Pancreas (tissue), 10 donors: Measurements from ENCODE around the gene UGGT2. TPM values are rescaled to one million over a fixed set of nuclear protein-coding genes. Genes with fewer than 3 reads are reported as not detected.
"Not testable (repeated sequence)": the region's sequence is repeated elsewhere in the genome, so short reads cannot be mapped to it uniquely, and the experiment has no call there.

Experiments used
- ATAC-seq, 4 donors: fragments of 200-7000 bp; cut with Tn5 transposase; one replicate each; pipeline versions ENCODE4 v1.8.0 to v1.9.1; 2020; ENCODE audit warnings: mild to moderate bottlenecking in 4 of 4, moderate library complexity in 4 of 4
- DNase-seq, 6 donors: peaks; one replicate each; pipeline ENCODE4 v3.0.0-alpha.2; 2020
- FAIRE-seq: peaks from 2 replicates; lab custom pipeline; 2012; peaks lifted over from hg19 to GRCh38; lab: Jason Lieb, UNC
- H3K27ac ChIP-seq, 4 donors: fragments of 200-600 bp; sonication (generic); 1 replicate in 3 of 4; 2 replicates in 1 of 4; pipeline versions ENCODE4 v1.5.0 to v1.8.0; 2020
- H3K27me3 ChIP-seq, 4 donors: fragments of 200-600 bp; one replicate each; pipeline ENCODE4 v1.8.0; 2021
- H3K36me3 ChIP-seq, 3 donors: fragments of 200-600 bp; sonication (generic) in 1 of 3; one replicate each; pipeline versions ENCODE4 v1.5.0 to v1.8.0; 2020 to 2021
- H3K4me1 ChIP-seq, 3 donors: fragments of 200-600 bp; one replicate each; pipeline ENCODE4 v1.8.0; 2021
- H3K4me3 ChIP-seq, 4 donors: fragments of 200-600 bp; sonication (generic) in 2 of 4; one replicate each; pipeline versions ENCODE4 v1.5.0 to v1.8.0; 2020 to 2021
- H3K9me3 ChIP-seq, 4 donors: fragments of 200-600 bp; one replicate each; pipeline ENCODE4 v1.8.0; 2021
- CTCF ChIP-seq, 4 donors: fragments of 200-600 bp; sonication (generic) in 3 of 4; IDR thresholded peaks; one replicate each; pipeline versions ENCODE4 v1.5.0 to v1.8.0; 2021; ENCODE audit warnings: antibody characterized with exemption in 4 of 4
- WGBS, 2 donors: extraction: QIAGEN DNeasy Blood & Tissue Kit; methylation state at CpG; one replicate each; pipeline ENCODE4 v1.1.7; 2013; 5-methylcytosine and 5-hydroxymethylcytosine counted together
- intact Hi-C, 3 donors: fragments of 100-400 bp; cut with DNase I; formaldehyde crosslinking; loops; one replicate each; pipeline versions ENCODE4 v1.11.1 to v1.14.2; 2022
- polyA plus RNA-seq, 2 donors: library from polyadenylated mRNA; stranded (reverse); fragments of 200-250 nt; gene quantifications; one replicate each; pipeline ENCODE4 v1.2.3, GENCODE V29; 2013
- total RNA-seq, 6 donors: library from RNA; stranded (reverse); fragmentation: NEBNext Ultra II Directional in 4 of 6; extraction: Animal tissue kit (Norgen Biotek cat#: 25700) in 4 of 6; gene quantifications; one replicate each; pipeline versions ENCODE4 v1.2.1 to v1.2.4, GENCODE V29; 2021 to 2023
- donor health status: healthy with polysubstance abuse.
- donor health status: DM: no; HTN: no; CAD: no; lungs with moderate emphysema.
- donor health status: DM: no; HTN: no; CAD: no.
- donor health status: control.
- donor health status: control.
- donor health status: Bipolar disorder and iron deficiency.
- donor health status: DM: yes; HTN: yes; CAD: no.
- donor health status: DM: no; HTN: no; CAD: no.
- donor health status: DM: no; HTN: no; CAD: no.
- donor health status: DM: yes; HTN: yes; CAD: no.

Gene UGGT2
- total and polyA plus RNA-seq, 8 donors = 7.2 to 17.9 (median 16.1) TPM

DNA sequence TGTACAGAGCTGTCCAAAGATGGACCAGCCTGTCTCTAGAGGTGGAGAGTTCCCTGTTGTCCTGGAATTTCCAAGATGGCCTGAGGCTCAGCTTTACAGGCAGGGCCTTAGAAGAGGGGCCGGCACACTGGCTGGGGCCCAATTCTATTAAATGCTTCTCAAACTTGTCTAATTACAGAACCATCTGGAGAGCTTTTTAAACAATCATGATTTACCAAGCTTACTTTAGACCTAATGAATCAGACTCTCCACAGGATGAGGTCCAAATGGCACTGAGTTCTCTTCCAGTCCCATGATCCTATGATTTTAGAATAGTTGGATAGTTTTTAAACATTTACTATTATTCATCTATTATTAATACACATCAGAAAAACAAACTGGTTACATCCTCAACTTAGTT, 252.8 kb downstream of the UGGT2 start:
- FAIRE-seq (no peak), DNase-seq (no peak), ATAC-seq (no peak)
- TF ChIP-seq CTCF (IDR thresholded peaks at IDR 0.05) = no peak
- 86 to 97% methylated on average over 1 of the region's 1 CpG for WGBS, 2 donors
- intact Hi-C loops = no loop called here
- Histone ChIP-seq H3K27me3 (no peaks in the 10 kb centered on the region), H3K36me3 (no peaks in the 10 kb centered on the region), H3K4me1 (no peaks in the 10 kb centered on the region), H3K4me3 (no peak overlapping the region), H3K9me3 (no peaks in the 10 kb centered on the region), H3K27ac (no peak overlapping the region)

- H3K27me3 ChIP-seq = no peaks in the 10 kb centered on the region
- ATAC-seq (no peak), DNase-seq (no peak), FAIRE-seq (no peak)
- no peak for TF ChIP-seq CTCF (IDR thresholded peaks at IDR 0.05)
- WGBS, 2 donors = 88 to 95% methylated on average over 2 of the region's 2 CpGs
- H3K9me3 ChIP-seq = no peaks in the 10 kb centered on the region
- intact Hi-C loops = no loop called here
- H3K4me1 ChIP-seq = no peaks in the 10 kb centered on the region
- no peak overlapping the region for H3K27ac ChIP-seq
- no peak overlapping the region for H3K4me3 ChIP-seq
- peaks cover 0 to 9% (median 0%) of the 10 kb centered on the region in 3 donors for H3K36me3 ChIP-seq
Observed at GRCh38 chr13:95797016-95797415, 256.2 kb downstream of the UGGT2 start.

GRCh38 chr13:95793781-95794180, 259.4 kb downstream of the UGGT2 start:
- Histone ChIP-seq H3K4me3 (no peak overlapping the region), H3K27ac (no peak overlapping the region), H3K9me3 (no peaks in the 10 kb centered on the region), H3K4me1 (peaks cover 0 to under 1% (median 0%) of the 10 kb centered on the region in 3 donors), H3K36me3 (peaks cover 0 to 17% (median 0%) of the 10 kb centered on the region in 3 donors), H3K27me3 (no peaks in the 10 kb centered on the region)
- FAIRE-seq = no peak
- 88% methylated on average over 3 of the region's 3 CpGs for WGBS, 2 donors
- TF ChIP-seq CTCF (IDR thresholded peaks at IDR 0.05) = no peak
- intact Hi-C loops = no loop called here
- no peak for DNase-seq
- no peak for ATAC-seq

DNA sequence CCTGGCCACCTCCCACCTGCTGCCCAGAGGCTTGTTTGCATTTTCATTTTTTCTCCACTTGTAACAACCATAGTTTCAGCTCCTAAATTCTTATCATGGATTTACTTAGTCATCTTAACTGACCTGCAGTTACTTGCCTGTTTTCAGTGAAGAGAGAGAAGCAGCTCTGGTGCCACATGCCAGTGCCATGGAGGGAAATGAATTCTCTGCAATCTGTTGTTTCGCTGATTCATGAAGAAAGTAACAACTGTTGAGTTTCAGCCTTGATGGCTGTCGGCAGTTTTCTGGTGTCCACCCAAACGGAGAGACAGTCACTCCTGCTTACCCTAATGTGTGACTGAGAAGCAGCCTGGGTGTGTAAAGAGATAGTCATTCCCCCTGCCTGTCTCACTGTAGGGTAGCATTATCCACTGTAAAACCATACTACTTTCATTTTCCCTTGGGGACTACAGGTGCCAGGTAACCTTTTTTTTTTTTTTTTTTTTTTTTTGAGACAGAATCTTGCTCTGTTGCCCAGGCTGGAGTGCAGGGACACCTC, 260.1 kb downstream of the UGGT2 start:
- intact Hi-C loops = no loop called here
- Histone ChIP-seq H3K4me1 (peaks cover 0 to 5% (median 4%) of the 10 kb centered on the region in 3 donors), H3K27ac (no peak overlapping the region), H3K4me3 (no peak overlapping the region), H3K9me3 (no peaks in the 10 kb centered on the region), H3K27me3 (no peaks in the 10 kb centered on the region), H3K36me3 (peaks cover 0 to 17% (median 0%) of the 10 kb centered on the region in 3 donors)
- ATAC-seq (no peak), FAIRE-seq (no peak), DNase-seq (no peak)
- WGBS, 2 donors = 84% methylated on average over 3 of the region's 3 CpGs
- no peak for TF ChIP-seq CTCF (IDR thresholded peaks at IDR 0.05)

DNA sequence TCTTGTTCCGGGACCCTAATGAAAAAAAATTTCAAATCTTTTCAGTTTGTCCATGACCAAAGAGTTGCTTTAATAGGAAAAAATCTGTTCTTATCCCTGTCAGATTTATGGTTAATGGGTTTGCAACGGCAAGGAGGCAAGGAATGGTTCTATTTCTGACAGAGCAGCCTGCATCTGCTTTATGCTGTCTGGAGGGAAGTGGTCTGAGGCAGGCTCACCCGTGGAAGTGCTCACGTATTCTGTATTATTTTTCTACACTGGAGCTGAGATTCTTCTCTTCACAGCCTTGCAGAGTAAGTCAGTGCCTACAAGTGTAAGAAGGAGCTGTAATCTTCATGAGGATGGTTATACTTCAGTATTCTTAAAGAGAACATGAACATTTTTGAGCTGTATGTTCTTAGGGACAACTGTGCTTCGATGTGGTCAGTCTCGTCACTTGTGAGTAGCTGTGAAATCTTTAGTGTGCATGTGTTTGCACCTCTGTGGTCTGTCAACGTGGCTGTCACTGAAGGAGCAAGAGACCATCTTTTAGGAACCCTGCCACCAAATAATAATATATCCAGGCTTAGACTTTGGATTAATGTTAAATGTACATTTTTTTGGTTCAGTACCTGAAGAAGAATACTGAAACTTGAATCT, 262.0 kb downstream of the UGGT2 start:
- FAIRE-seq (no peak), ATAC-seq (no peak), DNase-seq (no peak)
- Histone ChIP-seq H3K36me3 (peaks cover 0 to 22% (median 0%) of the 10 kb centered on the region in 3 donors), H3K4me3 (no peak overlapping the region), H3K4me1 (peaks cover 0 to 23% (median 7%) of the 10 kb centered on the region in 3 donors), H3K27me3 (no peaks in the 10 kb centered on the region), H3K9me3 (no peaks in the 10 kb centered on the region), H3K27ac (no peak overlapping the region)
- TF ChIP-seq CTCF (IDR thresholded peaks at IDR 0.05) = no peak
- intact Hi-C loops = no loop called here
- 85 to 89% methylated on average over 7 of the region's 7 CpGs for WGBS, 2 donors

- ATAC-seq, H3K4me3 ChIP-seq, FAIRE-seq, DNase-seq, H3K9me3 ChIP-seq, intact Hi-C loops, H3K27me3 ChIP-seq, H3K27ac ChIP-seq: not testable (repeated sequence)
- Histone ChIP-seq H3K36me3 (peaks cover 0 to 22% (median 0%) of the 10 kb centered on the region in 3 donors), H3K4me1 (peaks cover 0 to 24% (median 8%) of the 10 kb centered on the region in 3 donors)
Observed at GRCh38 chr13:95789315-95789714, 263.9 kb downstream of the UGGT2 start.
